Measurements from ENCODE around the gene GGCT.
"Not testable (repeated sequence)": the region's sequence is repeated elsewhere in the genome, so short reads cannot be mapped to it uniquely, and the experiment has no call there.

The GGCT gene, protein sequence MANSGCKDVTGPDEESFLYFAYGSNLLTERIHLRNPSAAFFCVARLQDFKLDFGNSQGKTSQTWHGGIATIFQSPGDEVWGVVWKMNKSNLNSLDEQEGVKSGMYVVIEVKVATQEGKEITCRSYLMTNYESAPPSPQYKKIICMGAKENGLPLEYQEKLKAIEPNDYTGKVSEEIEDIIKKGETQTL

DNA sequence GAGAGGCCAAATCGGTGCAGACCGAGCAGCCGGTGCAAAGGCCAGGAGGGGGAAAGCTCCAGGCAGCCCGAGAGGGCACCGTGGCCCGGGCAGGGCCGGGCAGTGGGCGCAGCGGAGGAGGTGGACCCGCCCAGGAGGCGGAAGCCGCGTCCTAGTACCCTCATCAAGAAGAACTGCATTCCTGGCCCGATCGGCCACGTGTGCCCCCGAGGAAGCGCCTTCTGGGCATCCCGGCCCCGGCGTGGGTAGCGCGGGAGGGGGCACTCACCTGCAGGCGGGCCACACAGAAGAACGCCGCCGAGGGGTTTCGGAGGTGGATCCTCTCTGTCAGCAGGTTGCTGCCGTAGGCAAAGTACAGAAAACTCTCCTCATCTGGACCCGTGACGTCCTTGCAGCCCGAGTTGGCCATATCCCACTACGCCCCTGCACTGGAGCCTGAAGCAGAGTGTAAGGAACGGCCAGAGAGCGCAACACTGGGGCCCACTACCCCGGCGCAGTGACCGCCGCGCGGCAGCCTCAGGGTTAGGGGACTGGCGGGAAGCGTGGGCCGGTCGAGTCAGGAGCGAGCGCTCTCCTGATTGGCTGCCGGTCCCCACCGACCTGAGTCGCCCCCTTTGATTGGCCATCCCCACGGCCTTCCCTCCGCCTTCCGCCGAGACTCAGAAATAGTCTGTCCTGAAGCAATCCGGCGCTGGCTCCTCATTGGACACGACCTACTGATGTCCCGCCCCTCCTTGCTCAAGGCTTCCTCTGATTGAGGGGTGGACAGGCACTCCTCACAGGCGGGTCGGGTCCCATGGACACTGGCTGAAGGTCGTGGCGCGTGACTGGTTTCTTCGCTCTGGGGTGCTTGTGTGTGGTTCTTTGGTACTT, at the start of gene GGCT:
GGCT (minus strand) TSS at position 529 of the 873 bp plus-strand sequence; CDS start at position 409, 120 bp downstream.
- peak; percentile 99 for DNase-seq (ENCODE audit: low spot score)

DNA sequence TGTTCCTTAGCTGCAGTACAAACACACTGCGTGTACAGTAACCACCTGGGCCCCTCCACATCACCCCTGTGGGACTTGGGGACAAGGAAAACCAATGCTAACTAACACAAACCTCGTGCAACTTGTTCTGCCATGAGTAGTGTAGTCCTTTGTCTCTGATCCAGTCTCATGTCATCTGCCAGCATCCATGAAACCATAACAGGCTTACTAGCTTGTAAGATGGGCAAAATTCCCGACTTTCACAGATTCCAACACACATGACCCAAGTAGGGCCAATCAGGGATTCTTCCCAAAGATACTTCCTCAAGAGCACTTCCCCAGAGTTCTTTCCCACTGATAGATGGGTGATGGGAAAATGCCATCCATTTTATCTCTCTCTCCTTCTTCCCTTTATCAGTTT, 48.9 kb upstream of the GGCT start:
- no peak for DNase-seq (ENCODE audit: low spot score)

DNA sequence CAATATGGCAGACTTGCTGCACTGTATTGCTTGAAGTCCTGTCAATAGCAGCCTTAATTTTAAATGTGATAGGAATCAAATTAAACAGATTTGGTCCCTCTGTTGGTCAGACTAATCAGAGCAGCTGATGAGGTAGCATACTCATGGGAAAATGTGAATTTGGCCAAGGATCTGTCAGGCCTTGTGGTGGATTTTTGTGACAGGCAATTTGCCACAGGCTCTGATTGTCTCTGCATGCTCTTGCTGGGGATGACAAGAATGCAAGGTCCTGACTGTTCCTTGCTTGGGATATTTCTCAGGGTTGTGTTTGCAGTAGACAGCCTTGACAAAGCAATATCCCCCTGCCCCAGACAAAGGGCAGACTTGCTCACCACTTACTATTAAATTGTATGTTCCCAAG, 48.5 kb upstream of the GGCT start:
- DNase-seq (ENCODE audit: low spot score), result no peak

DNA sequence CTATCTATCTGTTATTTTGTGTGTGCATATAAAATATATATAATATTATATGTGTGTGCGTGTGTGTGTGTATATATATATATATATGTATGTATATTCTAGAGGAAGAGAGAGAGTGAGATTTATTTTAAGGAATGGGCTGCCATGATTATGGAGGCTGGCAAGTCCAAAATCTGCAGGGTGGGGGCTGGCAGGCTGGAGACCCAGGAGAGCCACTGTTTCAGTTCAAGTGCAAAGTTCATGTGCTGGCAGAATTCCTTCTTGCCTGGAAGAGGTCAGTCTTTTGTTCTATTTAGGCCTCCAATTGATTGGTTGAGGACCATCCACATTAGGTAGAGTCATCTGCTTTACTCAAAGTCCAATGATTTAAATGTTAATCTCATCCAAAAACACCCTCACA, 47.7 kb upstream of the GGCT start:
- no peak for DNase-seq (ENCODE audit: low spot score)

DNA sequence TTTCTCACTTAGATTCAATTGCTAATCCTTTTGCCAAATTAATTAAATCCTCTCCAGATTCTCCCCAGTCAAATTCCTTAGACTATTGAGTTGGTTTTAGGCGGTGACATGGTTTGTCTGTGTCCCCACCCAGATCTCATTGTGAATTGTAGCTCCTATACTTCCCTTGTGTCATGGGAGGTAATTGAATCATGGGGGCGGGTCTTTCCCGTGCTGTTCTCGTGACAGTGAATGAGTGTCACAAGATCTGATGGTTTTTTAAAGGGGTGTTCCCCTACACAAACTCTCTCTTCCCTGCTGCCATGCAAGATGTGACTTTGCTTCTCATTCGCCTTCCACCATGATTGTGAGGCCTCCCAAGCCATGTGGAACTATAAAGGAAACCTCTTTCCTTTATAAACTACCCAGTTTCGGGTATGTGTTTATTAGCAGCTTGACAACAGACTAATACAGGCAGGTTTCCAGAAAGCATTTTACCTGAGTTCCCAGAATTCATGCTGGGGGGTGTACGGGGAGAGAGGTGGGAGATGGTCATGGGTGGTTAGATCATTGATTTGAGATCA, 45.4 kb upstream of the GGCT start:
- DNase-seq (ENCODE audit: low spot score), result no peak

DNA sequence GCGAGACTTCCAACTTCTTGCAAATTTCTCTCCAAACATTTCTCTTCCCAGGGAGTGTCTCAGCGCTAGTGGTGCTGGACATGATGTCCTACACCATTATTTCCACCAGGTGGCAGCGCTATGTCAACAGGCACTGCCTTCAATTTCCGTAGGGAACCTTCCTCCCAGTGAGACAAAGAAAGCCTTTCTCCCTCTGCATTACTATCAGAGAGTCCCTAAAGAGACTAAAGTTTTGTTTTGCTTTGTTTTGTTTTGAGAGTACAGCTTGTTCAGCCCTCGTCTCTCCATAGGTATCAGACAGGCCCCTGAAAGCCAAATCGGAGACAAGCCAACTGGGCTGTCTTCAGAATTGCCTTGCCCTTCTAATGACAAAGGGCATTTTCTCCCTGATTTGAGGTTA, 44.2 kb upstream of the GGCT start:
- peak; percentile 95 for DNase-seq (ENCODE audit: low spot score)

DNA sequence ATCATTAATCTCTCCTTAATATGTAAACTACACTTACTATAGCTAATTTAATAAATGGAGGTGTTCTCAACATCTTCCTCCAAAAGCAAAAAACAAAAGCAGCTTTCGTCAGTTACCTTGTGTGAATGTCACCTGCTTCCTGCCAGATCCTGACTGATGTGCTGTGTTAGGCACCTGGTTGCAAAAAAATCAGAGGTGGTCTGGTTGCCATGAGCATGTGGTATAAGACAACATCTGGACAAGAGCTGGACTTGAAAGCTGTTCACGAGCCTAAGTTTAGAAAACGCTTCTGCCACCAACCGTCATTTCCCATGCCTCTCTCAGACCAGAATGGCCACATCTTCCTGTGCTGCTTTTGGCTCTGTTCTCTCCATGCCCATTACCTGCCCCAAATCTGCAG, 42.0 kb upstream of the GGCT start:
- DNase-seq (ENCODE audit: low spot score), result no peak

DNA sequence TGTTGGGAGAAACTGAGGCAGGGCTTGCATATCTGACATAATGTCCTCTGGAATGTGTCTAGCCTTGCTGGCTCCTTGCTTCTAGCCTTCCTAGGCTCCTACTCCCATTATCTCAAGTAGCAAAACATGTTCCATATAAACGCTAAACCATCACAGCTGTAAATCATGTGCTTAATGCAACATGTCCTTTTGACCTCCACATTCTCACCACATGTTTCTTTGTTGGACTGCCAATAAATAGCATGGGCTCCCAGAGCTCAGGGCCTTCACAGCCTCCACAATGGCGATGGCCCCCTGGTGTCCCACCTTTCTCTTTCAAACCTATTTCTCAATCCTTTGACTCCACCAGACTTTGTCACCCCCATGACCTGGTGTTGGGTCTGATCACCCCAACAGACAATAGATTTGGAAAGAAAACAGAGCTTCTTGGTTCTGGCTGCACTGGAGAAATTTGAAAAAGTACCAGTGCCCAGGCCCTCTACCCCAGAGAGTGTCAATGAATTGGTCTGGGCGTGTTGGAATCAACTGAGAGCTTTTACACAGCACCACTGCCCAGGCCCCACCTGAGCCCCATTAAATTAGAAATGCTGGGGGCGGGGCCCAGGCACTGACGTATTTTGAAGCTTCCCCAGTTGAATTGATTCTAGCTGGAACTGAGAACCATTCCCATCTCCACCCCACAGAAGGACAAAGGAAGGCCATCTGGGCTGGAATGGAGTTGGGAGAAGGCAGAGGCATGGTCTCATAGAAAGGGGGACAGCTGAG, 41.3 kb upstream of the GGCT start:
- DNase-seq (ENCODE audit: low spot score), result no peak

DNA sequence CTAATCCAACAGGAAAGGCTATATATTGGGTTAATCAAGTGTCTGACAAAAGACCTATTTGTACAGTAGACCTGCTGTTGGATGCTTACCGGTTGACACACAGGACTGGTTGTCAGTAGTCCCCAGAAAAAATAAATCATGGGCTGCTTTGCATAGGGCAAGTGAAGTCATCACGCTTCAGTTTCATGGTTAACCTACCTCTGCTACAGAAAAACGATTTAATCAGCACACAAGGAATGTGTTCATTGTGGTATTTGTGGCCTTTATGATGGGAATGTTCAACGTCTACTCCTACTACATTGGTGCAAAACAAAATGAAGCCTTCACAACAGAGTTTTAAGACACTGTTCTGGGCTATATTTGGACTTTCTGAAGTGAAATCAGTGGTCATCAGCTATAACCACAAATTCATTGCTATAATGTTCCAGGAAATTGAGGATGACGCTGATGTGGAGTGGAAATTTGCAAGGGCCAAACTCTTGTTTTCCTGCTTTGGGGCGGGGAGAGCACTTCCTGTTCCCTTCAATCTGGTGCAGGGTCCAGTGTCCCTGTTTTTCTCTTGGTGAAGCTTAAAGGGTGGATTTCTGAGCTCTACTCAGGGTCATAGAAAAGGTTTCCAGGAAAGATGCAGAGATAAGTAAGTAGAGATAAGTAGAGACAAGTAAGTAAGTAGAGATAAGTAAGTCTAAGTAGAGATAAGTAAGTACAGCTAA, 39.3 kb upstream of the GGCT start:
- DNase-seq (ENCODE audit: low spot score), result no peak

DNA sequence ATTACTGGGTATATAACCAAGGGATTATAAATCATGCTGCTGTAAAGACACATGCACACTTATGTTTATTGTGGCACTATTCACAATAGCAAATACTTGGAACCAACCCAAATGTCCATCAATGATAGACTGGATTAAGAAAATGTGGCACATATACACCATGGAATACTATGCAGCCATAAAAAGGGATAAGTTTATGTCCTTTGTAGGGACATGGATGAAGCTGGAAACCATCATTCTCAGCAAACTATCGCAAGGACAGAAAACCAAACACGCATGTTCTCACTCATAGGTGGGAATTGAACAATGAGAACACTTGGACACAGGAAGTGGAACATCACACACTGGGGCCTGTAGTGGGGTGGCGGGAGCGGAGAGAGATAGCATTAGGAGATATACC, 38.5 kb upstream of the GGCT start:
- not testable (repeated sequence) for DNase-seq (ENCODE audit: low spot score)

DNA sequence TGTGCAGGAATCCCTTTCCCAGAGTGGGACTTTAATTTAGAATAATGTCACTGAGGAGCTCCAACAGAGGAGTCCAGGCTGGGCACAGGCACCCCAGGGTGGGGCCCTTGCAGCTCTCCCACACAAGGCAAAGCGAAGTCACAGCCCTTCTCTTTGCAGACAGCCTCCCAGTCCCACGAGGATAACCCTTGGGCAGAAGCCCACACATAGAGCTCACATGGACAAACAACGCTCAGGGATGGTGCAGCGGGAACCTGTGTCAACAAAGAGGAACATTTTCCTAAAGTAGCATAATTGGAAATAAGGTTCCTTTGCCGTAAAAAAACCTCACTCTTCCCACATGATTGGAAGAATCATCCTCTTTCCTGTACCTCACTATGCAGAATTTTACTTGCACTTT, 29.3 kb upstream of the GGCT start:
- no peak for DNase-seq (ENCODE audit: low spot score)

DNA sequence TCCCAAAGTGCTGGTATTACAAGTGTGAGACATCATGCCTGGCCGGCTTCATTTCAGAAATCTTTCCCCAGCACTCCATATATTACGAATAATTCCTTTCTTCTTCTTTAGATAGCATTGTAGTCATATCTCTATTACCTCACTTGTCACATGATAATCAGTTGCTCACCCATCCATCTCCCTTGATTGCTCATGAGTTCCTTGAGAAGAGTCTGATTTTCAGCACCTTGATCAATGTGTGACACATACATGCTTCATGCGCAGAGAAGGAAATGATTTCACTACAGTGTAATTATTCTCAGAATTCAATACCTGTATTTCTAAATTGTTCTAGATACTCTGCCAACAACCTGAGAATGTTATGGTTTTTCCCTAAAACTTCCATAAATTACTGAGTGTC, 26.7 kb upstream of the GGCT start:
- DNase-seq (ENCODE audit: low spot score), result no peak

DNA sequence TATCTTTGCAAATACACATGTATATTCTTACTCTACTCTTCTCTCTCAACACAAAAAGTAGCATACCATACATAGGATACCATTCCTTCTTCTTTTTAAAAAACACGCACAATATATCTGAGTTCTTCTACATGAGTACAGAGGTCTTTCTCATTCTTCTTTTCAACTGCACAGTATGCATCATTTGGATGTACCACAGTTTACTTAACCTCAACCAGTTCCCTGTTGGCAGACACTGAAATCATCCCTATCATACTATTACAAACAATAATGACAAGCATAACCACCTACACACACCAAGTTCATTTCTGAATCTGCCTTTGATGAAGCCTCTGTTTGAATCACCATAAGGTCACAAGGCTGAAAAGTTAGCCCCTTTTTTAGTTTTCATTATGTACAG, 25.7 kb upstream of the GGCT start:
- DNase-seq (ENCODE audit: low spot score), result no peak

DNA sequence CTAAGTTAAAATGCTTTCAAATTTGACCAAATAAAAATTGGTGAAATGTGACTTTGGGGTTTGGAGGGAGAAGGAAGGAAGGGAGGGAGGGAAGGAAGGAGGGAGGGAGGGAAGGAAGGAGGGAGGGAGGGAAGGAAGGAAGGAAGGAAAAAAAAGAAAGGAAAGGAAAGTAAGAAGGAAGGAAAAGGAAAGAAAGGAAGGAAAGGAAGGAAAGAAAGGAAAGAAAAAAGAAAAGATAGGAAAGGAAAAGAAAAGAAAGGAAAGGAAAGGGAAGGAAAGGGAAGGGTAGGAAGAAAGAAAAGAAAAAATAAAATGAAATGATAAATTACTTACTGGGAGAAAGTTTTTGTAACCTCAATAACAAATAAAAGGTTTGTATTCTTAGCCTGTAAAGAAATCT, 24.1 kb upstream of the GGCT start:
- DNase-seq (ENCODE audit: low spot score), result no peak

DNA sequence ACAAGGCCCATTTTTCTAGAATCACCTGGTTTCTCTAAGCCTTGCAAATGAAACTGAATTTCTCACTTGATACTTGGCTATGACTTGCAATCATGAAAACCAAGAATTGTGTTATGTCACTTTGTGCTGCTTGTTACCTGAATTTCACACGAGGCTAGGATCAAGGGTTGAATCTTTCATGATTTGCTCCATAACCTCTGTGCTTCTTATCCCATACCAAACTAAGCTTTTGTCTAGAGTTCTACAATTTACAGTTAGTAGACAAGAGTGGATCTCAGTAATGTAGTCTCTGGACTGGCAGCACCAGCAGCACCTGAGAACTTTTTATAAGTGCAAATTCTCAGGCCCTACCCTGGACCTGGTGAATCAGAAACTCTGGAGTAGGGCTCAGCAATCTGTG, 22.7 kb upstream of the GGCT start:
- DNase-seq (ENCODE audit: low spot score), result not testable (repeated sequence)

DNA sequence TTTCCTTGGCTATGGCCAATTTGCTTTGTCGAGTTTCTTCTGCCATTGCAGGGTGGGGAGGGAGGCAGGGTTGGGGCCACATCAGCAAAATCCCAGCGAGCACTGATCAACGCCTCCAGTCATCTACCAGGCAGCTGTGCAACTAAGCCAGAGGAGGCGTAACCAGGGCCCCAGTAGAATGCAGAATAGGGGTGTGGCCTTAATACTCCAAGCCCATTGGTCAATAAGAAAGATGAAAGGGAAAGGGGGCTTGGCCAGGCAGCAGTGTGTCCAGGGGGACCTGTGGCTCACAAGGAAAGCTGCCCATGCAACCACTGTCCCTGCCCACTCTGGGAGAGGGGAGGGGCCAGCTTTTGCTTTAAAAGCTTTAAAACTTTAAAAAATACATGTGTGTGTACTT, 21.5 kb upstream of the GGCT start:
- DNase-seq (ENCODE audit: low spot score), result no peak

DNA sequence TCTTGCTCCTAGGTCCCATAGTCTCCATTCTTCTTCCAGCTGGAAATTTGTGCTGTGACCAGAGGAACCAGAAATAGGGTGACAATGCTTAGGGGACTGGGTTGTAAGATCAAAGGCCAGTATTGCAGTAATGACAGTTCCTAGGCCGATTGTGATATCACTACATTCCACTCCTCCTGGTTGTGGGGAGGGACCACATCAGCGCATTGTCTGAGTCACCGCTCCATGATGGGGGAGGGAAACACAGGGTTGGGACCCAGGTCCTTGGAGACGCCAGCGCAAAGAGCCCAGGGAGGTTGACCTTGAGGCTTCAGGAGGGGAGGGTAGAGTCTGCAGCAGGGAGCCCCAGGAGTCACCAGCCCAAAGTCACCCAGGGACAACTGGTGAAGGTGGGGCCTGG, 20.8 kb upstream of the GGCT start:
- DNase-seq (ENCODE audit: low spot score), result no peak

DNA sequence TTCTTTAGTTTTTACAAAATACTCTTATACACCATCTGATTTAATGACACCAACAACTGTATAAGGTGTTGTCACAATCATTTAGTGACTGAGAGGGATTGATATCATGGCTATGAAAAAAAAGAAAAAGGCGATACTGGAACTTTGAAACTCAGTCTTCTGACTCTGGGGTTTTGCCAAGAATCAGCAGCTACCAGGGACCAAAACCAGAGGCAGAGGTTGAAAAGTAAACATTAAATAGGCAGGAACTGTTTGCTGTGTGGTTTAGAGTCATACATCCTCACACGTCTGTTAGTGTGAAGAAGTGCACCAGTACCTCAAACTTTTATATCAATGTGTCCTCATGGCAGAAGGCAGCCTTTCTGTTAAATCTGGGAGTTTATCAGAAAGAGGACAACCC, 19.9 kb upstream of the GGCT start:
- DNase-seq (ENCODE audit: low spot score), result no peak

DNA sequence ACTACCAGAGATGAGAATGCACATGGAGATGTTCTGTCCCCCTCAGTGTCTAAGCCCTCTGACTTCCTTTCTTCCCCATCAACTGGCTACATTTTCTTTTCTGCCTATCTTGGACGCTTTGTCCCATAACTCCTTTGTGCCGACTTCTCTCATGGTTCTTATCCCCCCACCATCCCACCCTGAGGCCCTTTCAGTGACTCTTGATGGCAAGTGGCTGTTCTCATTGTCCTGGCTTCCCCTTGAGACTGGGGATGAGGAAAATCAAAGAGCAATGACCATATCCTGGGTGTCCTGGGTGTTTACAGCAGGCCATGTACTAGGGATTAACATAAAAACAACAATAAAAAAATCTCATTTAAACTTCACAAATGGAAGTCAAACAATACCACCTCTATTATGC, 18.8 kb upstream of the GGCT start:
- DNase-seq (ENCODE audit: low spot score), result no peak

DNA sequence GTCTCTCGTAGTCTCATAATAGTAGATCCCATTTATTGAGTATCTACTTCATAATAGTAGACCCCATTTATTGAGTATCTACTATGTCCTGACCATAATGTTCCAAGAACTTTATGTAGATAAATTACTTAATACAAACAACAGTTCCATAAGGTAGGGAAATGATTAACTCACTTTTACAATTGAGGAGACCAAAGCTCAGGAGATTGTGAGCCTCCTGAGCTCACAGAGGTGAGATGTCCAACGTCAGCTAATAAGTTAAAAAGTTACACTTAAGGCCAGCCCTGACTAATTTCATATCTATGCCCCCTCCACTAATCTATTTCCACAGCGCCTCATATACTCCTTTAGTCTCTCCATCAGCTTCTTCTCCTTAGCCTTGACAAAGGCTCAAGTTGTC, 17.5 kb upstream of the GGCT start:
- DNase-seq (ENCODE audit: low spot score), result no peak

DNA sequence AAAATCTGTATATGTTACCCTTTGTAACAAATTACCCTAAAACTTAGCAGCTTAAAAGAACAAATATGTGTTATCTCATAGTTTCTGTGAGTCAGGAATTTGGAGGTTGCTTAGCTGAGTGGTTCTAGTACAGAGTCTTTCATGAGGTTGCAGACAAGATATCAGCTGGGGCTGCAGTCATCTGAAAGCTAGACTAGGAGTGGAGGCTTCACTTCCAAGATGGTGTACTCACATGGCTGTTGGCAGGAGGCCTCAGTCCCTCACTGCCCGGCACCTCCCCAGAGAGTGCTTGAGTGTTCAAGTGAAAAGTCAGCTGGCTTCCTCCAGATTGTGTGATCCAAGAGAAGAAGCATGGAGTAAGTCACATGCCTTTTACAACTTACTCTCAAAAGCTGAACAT, 16.9 kb upstream of the GGCT start:
- DNase-seq (ENCODE audit: low spot score), result no peak

DNA sequence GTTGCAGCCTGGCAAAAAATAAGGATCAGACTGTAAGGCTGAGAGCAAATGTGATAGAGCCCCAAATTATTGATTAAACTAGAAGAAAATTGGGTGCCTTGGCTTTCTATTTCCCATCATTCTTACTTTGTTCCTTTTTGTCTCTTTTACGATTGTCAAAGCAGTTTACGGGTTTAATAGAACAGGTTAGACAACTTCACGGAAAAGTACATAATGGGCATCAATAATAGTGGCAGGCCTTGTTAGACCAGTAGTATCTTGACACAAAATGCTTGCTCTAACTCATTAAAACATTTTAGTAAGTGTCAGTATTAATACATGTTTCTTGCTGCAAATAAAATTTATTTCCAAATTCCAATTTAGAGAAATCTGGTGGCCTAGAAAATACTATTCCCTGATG, 14.5 kb upstream of the GGCT start:
- DNase-seq (ENCODE audit: low spot score), result no peak

All from pons (tissue), 1 donor.